Mucosa of descending colon (tissue), 3 donors: ENCODE data around the gene MOSPD2. TPM values are rescaled to one million over a fixed set of nuclear protein-coding genes. Genes with fewer than 3 reads are reported as not detected.

Experiments
- ATAC-seq: fragments of 200-7000 bp; cut with Tn5 transposase; one replicate; pipeline ENCODE4 v1.9.1; 2020; ENCODE audit warnings: mild to moderate bottlenecking, moderate library complexity
- DNase-seq, 3 donors: peaks; one replicate each; pipeline ENCODE4 v3.0.0-alpha.2; 2020
- H3K36me3 ChIP-seq: fragments of 200-600 bp; one replicate; pipeline ENCODE4 v1.8.0; 2021; ENCODE audit warnings: low read depth, mild to moderate bottlenecking
- H3K4me1 ChIP-seq: fragments of 200-600 bp; one replicate; pipeline ENCODE4 v1.8.0; 2021; ENCODE audit warnings: low read depth, mild to moderate bottlenecking
- H3K4me3 ChIP-seq: fragments of 200-600 bp; one replicate; pipeline ENCODE4 v1.8.0; 2021; ENCODE audit warnings: mild to moderate bottlenecking
- H3K9me3 ChIP-seq: fragments of 200-600 bp; one replicate; pipeline ENCODE4 v1.8.0; 2021; ENCODE audit warnings: mild to moderate bottlenecking
- intact Hi-C, 2 donors: fragments of 100-400 bp; cut with DNase I in 1 of 2; cut with micrococcal nuclease in 1 of 2; formaldehyde crosslinking; loops; one replicate each; pipeline versions ENCODE4 v1.11.0 to v1.11.1; 2022; cut with DNase I, micrococcal nuclease
- total RNA-seq, 3 donors: library from RNA; stranded (reverse); fragmentation: NEBNext Ultra II Directional in 2 of 3; extraction: Animal tissue kit (Norgen Biotek cat#: 25700) in 2 of 3; gene quantifications; one replicate each; pipeline versions ENCODE4 v1.2.1 to v1.2.4, GENCODE V29; 2021 to 2023
- TF ChIP-seq, protein P1 (sequence below): fragments of 200-600 bp; IDR thresholded peaks from one replicate; pipeline ENCODE4 v1.8.0; 2022; ENCODE audit warnings: antibody characterized with exemption, mild to moderate bottlenecking
- donor health status: DM: no; HTN: no; CAD: no; lungs with moderate emphysema.
- donor health status: DM: no; HTN: no; CAD: no.
- donor health status: DM: no; HTN: yes; CAD: no.

The MOSPD2 gene
- total RNA-seq, 3 donors from 2014 or later = 11.3 to 14.7 (median 14.4) TPM

- intact Hi-C loops = no loop called here
- no peak overlapping the region for H3K4me3 ChIP-seq
- no peaks in the 10 kb centered on the region for H3K36me3 ChIP-seq
- H3K9me3 ChIP-seq = no peaks in the 10 kb centered on the region
- TF ChIP-seq, protein P1, sequence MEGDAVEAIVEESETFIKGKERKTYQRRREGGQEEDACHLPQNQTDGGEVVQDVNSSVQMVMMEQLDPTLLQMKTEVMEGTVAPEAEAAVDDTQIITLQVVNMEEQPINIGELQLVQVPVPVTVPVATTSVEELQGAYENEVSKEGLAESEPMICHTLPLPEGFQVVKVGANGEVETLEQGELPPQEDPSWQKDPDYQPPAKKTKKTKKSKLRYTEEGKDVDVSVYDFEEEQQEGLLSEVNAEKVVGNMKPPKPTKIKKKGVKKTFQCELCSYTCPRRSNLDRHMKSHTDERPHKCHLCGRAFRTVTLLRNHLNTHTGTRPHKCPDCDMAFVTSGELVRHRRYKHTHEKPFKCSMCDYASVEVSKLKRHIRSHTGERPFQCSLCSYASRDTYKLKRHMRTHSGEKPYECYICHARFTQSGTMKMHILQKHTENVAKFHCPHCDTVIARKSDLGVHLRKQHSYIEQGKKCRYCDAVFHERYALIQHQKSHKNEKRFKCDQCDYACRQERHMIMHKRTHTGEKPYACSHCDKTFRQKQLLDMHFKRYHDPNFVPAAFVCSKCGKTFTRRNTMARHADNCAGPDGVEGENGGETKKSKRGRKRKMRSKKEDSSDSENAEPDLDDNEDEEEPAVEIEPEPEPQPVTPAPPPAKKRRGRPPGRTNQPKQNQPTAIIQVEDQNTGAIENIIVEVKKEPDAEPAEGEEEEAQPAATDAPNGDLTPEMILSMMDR = no peak
- no peak for DNase-seq
- no peak for ATAC-seq
- no peaks in the 10 kb centered on the region for H3K4me1 ChIP-seq
Measured at GRCh38 chrX:14948691-14949090, 75.5 kb downstream of the MOSPD2 start.

GRCh38 chrX:14956813-14957582 is 83.8 kb downstream of the MOSPD2 start:
- no peaks in the 10 kb centered on the region for H3K4me1 ChIP-seq
- no peak for DNase-seq
- no peaks in the 10 kb centered on the region for H3K9me3 ChIP-seq
- no peak overlapping the region for H3K4me3 ChIP-seq
- TF ChIP-seq, protein P1 = no peak
- H3K36me3 ChIP-seq = no peaks in the 10 kb centered on the region
- intact Hi-C loops = no loop called here
- no peak for ATAC-seq

DNA sequence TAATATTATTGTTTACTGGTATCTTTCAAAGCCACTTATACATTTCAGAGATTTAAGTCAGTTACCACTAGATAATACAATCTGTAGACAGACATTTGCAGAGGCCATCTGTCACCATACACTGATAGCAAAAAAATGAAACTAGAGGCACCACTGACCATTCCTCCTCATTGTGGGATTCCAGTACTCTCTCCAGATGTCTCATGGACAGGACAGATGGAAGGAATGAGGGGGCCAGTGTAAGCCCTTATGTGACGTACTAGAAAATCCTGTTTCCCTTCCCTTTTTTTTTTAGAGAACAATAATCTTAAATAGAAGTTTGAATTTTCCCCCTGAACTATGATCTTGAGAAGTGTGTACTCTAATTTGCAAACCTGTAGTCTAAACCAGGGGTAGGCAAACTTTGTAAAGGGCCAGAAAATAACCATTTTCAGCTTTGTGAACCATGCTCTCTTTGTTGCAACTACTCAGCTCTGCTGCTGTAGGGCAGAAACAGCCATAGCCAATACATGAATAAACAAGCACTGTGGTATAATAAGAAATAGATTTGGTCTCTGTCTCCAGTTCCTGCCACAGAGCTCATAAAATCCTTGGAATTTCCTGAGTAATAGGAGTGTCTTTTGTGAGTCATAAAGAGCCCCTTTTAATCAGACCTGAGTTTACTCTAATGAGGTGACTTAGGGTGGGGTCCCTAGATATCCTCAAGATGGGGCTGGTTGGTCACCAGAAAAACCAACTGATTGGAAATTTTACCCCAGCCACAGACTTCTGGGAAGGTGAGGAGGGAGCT is 90.4 kb downstream of the MOSPD2 start:
- Histone ChIP-seq H3K4me3 (no peak overlapping the region), H3K36me3 (no peaks in the 10 kb centered on the region), H3K9me3 (no peaks in the 10 kb centered on the region), H3K4me1 (no peaks in the 10 kb centered on the region)
- ATAC-seq (no peak), DNase-seq (no peak)
- TF ChIP-seq, protein P1 = no peak
- intact Hi-C loops = no loop called here

DNA sequence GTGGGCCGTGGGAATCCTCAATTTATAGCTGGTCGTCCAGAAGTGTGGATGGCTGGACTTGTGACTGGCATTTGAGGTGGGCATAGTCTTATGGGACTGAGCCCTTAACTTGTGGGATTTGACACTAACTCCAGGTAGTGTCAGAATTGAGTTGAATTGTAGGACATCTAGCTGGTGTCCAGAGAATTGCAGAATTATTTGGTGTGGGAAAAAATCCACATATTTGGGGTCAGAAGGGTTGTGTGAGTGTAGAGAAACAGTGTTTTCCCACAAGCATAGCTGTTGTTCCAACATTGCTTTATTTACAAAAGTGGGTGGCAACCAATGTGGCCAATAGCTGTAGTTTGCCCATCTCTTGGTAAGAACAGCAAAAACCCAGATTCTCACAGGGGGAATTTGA is 91.3 kb downstream of the MOSPD2 start:
- no peak for ATAC-seq
- no peaks in the 10 kb centered on the region for H3K9me3 ChIP-seq
- no peak for DNase-seq
- TF ChIP-seq, protein P1 = no peak
- no peaks in the 10 kb centered on the region for H3K36me3 ChIP-seq
- H3K4me1 ChIP-seq = no peaks in the 10 kb centered on the region
- intact Hi-C loops = no loop called here
- H3K4me3 ChIP-seq = no peak overlapping the region

Other genes starting within 250 kb of the MOSPD2 start
- gene FANCB, start 352 bp upstream of the MOSPD2 start, total RNA-seq = 1 to 10 TPM; 1.3 to 2.9 (median 2.2) TPM